OCI-LY7 (cell line): ENCODE results near the gene ZNF513.

ENCODE experiments used
- EZH2phosphoT487 ChIP-seq: fragments of 200-600 bp; sonication (generic); IDR thresholded peaks from 2 replicates; pipeline ENCODE4 v1.6.1; 2018; ENCODE audit warnings: low read depth, borderline replicate concordance, mild to moderate bottlenecking, mixed run types, antibody characterized with exemption, low read length, moderate library complexity, mixed read lengths
- TF ChIP-seq, protein P1 (sequence below): fragments of 200-600 bp; sonication (generic); conservative IDR thresholded peaks from 2 replicates; pipeline ENCODE4 v1.5.1; 2014; ENCODE audit warnings: mild to moderate bottlenecking, antibody characterized with exemption, low read length, moderate library complexity, mixed read lengths

DNA sequence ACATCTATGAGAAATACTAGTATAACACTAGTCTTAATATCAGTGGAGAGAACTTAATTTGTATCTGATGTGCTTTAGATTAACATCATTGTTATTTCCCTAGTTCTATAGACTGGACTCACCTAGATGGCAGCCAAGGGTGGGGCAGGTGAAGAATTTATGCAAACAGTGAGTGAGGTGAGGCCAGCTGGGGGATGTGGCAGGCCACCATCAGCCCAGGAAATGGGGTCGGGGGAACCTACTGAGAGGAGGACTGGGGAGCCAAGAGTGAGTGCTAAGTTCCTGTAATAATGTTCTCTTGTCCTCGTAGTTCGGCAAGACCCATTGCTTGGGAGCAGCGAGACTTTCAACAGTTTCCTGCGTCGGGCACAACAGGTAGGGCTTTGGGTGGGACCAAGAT, 7.6 kb downstream of the ZNF513 start:
- TF ChIP-seq, protein P1, sequence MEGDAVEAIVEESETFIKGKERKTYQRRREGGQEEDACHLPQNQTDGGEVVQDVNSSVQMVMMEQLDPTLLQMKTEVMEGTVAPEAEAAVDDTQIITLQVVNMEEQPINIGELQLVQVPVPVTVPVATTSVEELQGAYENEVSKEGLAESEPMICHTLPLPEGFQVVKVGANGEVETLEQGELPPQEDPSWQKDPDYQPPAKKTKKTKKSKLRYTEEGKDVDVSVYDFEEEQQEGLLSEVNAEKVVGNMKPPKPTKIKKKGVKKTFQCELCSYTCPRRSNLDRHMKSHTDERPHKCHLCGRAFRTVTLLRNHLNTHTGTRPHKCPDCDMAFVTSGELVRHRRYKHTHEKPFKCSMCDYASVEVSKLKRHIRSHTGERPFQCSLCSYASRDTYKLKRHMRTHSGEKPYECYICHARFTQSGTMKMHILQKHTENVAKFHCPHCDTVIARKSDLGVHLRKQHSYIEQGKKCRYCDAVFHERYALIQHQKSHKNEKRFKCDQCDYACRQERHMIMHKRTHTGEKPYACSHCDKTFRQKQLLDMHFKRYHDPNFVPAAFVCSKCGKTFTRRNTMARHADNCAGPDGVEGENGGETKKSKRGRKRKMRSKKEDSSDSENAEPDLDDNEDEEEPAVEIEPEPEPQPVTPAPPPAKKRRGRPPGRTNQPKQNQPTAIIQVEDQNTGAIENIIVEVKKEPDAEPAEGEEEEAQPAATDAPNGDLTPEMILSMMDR, result no peak
- no peak for TF ChIP-seq EZH2phosphoT487
